ENCODE data around the gene PRICKLE2.

The PRICKLE2 gene

GRCh38 chr3:64187065-64187959, 38.0 kb downstream of the PRICKLE2 start:
- no peak for DNase-seq

- DNase-seq, result no peak
These were observed 38.6 kb downstream of the PRICKLE2 start for GRCh38 chr3:64186667-64187064.

GRCh38 chr3:64185436-64185835, 39.8 kb downstream of the PRICKLE2 start:
- no peak for DNase-seq

DNA sequence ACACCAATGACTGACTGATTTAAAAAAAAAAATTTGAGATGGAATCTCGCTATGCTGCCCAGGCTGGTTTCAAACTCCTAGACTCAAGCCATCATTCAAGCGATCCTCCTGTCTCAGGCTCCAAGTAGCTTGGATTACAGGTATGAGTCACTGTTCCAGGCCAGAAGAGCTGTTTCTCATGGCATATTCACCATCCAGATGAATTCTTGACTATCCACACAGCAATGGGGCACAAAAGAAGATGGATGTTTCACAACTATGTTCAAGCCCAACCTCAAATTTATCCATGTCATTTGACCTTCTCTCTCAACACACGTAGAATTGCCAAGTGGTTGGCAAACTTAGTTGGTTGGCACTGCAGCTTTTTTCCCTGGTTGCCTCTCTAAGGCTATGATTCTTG, 40.6 kb downstream of the PRICKLE2 start:
- no peak for DNase-seq

- no peak for DNase-seq
These were observed 45.4 kb downstream of the PRICKLE2 start for GRCh38 chr3:64179860-64180259.

- no peak for DNase-seq
These were observed 46.0 kb downstream of the PRICKLE2 start for GRCh38 chr3:64179249-64179648.

DNA sequence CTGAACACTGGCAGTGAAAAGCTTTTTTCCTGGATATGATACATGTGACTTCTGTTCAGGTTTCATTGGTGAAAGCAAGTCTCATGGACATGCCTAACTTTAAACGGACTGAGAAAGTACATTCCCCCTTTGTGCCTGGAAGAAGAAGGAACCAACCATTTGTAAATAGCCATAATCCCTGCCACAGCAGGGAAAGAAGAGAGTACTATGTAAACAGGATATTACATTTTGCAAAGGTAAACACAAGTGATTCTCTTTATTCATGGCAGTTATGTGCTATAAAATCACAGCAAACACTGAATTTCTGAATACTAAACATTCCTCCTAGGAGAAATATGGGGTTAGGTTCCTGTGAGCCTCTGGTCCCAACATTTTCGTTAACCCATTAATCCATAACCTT, 46.8 kb downstream of the PRICKLE2 start:
- DNase-seq, result no peak

DNA sequence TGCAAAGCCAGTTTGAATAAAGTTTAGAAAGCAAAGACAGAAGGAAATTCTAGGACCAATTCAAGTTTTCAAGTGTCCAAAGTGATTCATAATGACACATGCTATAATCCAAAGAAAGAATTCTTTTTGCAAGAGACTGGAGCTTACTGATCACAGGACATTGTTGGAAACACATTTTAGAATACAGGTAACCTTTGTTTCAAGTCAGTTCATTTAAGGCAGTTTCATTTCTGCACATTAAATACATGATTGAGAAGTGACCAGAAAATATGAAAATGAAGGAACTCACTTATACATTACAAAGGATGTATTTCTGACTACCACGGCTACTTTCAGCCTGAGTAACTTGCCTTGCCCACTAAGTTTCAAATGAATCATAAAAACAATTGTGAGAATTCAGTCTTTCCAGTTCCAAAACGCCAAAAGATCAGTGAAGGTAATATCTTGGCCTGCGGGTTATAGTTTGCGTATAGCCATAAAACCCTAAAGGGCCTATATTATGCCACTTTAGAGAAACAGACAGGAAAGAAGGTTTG, 48.7 kb downstream of the PRICKLE2 start:
- DNase-seq, result no peak

- DNase-seq, result no peak
These were observed 50.9 kb downstream of the PRICKLE2 start for GRCh38 chr3:64174328-64174727.

DNA sequence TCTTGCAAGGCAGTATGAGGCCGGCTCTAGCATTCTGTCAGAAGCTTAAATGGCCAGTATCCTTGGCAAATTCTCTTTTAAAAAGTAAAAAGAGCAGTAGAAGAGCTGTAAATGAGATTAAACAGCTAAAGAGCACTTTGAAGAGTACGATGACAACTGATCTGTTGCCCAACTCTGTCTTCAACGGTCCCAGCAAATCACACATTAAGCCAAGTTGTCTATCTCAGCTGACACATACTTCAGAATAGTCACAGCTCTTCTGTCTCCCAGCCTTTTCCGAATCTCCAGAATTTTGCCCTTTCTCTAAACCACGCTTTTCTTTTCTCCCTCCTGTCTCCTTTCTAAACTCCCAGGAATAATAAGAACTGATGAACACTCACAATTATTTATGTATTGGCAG, 51.7 kb downstream of the PRICKLE2 start:
- no peak for DNase-seq

- DNase-seq, result no peak
These were observed 55.0 kb downstream of the PRICKLE2 start for GRCh38 chr3:64170270-64170669.

DNA sequence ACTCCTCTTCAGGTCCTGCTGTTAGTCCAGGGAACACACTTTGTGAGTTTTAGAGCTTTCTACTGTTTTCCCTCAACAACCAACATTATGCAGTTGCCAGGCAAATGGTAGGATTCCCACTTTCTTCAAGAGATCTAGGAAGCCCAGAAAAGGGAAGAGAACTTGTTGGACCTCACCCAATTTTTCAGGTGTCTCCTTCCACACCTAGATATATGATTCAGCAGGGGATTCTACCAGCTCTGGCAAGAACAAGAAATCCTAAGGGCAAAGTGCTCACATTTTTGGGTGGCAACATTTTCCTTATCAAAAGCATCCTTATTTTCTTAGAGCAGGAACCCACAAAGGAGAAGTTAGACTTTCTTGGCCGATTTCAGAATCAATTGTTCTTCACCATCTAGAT, 57.4 kb downstream of the PRICKLE2 start:
- no peak for DNase-seq

DNA sequence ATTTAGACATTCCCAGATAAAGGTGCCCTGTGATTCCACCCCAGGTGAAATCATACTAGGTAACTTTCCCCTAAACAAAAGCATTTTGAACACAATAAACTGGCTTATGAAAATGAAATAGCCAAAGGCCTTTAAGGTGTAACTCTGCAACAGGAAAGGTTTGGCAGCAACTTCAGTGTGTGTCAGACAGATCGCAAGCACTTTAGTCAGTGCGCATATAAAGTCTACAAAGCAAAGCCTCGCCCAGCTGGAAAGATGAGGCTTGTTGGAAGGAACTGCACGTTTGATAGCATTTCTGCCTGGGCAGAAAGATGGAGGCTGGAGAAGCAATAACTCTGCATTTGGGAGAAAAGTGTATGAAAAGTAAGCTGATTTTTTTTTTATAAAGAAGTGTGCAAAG, 57.9 kb downstream of the PRICKLE2 start:
- no peak for DNase-seq

DNA sequence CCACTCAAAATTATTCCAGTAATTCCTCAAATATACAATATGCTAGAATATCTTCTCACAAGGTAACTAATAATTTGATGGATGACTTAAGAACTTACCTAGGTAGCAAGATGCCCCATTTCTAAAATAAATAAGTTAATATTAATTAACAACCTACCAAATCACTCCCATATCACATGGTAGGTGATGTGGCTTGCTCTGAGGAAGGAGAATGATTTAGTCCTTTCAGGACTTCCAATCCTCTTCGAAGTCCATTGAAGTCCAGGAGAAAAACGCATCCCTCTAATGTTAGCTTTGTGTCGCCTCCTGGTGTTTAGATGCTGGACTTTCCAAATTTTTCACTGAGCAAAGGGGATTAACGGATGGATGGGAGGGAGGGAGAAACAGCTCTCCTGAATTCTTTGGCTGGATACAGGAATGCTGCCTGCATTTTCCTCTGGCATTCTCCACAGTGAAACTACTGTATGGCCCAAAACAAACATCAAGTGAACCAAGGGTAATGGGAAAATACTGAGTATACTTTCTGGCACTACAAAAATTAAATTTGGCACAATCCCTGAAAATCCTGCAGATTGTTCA, 58.6 kb downstream of the PRICKLE2 start:
- DNase-seq, result no peak

DNA sequence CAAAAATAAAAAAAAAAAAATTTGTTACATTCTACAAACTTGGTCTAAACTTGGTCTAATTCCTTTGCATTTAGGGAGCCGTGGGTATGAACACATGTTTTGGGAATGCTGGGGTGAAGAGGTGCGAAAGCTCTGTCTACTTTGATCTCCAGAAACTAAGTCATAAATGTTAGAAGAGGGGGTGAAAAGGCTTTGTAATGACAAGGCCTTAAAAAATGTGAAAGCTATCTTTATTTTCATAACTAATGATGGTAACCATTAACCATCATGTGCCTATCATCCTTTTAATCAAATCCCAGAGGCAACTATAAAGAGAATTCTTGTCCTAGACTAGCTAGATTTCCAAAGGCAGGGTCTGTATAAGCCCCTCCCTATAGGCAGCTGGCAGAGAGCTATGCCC, 60.9 kb downstream of the PRICKLE2 start:
- DNase-seq, result no peak

- DNase-seq, result no peak
These were observed 61.5 kb downstream of the PRICKLE2 start for GRCh38 chr3:64163755-64164148.

DNA sequence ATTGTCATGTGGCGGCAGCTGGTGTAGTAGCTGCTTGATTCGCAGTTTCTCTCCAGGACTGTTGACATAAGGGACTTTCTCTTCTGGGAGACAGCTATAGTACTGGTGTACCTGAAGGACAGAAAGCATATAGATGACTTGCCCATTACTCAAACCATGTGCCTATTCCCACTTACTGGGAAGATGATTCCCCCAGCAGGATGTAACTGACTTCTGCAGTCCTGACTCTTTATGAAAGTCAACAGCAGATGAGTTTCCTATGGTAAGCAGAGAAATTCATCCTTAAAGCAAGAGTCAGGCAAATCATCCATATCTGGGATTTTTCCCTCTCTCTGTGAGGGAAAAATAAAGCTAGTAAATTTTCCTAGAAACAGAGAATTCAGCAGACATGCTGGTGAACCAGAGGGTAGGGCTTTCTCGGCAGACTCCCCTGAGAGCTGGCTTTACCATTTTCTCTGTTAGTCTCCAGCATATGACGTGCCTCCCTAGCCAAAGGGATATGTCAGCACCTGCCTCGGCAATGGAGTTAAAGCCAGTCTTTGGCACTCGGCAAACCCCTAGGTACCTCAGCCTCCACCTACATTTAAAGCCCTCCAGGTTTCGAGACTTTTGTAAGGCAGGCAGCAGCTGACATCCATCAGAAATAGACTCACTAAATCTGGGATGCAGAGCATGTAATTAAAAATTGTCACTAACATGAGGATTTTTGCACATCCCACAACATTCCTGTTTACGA, 62.1 kb downstream of the PRICKLE2 start:
- DNase-seq, result no peak

GRCh38 chr3:64161481-64161952, 63.7 kb downstream of the PRICKLE2 start:
- no peak for DNase-seq

GRCh38 chr3:64160000-64160695, 65.1 kb downstream of the PRICKLE2 start:
- no peak for DNase-seq

- no peak for DNase-seq
These were observed 66.9 kb downstream of the PRICKLE2 start for GRCh38 chr3:64158334-64158733.

- DNase-seq, result no peak
These were observed 67.9 kb downstream of the PRICKLE2 start for GRCh38 chr3:64157150-64158035.

- no peak for DNase-seq
These were observed 69.9 kb downstream of the PRICKLE2 start for GRCh38 chr3:64155328-64155727.

All from stimulated activated CD4-positive, alpha-beta T cell treated with anti-CD3 and anti-CD28 coated beads, Interleukin-2, amount 100 ng/mL, for 48 hours (primary cell).